Uterus (tissue), 4 donors: Measurements from ENCODE around the gene HOXB8. TPM values are rescaled to one million over a fixed set of nuclear protein-coding genes. Genes with fewer than 3 reads are reported as not detected.

ENCODE experiments used
- DNase-seq, 2 donors: peaks; one replicate each; pipeline ENCODE4 v3.0.0-alpha.2; 2019 to 2020
- H3K27ac ChIP-seq, 2 donors: fragments of 200-600 bp; sonication (generic); 1 replicate in 1 of 2; 2 replicates in 1 of 2; pipeline ENCODE4 v1.5.1; 2016 to 2018
- H3K27me3 ChIP-seq, 2 donors: fragments of 200-600 bp; sonication (generic); one replicate each; pipeline ENCODE4 v1.5.1; 2018 to 2019; ENCODE audit warnings: control low read depth in 1 of 2
- H3K36me3 ChIP-seq, 2 donors: fragments of 200-600 bp; sonication (generic); one replicate each; pipeline ENCODE4 v1.5.1; 2019; ENCODE audit warnings: control low read depth in 1 of 2
- H3K4me1 ChIP-seq, 2 donors: fragments of 200-600 bp; sonication (generic); one replicate each; pipeline ENCODE4 v1.5.1; 2018 to 2019; ENCODE audit warnings: control low read depth in 1 of 2
- H3K4me3 ChIP-seq, 2 donors: fragments of 200-600 bp; sonication (generic); 1 replicate in 1 of 2; 2 replicates in 1 of 2; pipeline ENCODE4 v1.5.1; 2018 to 2019; ENCODE audit warnings: mild to moderate bottlenecking in 1 of 2
- H3K9me3 ChIP-seq, 2 donors: fragments of 200-600 bp; sonication (generic); one replicate each; pipeline ENCODE4 v1.5.1; 2019; ENCODE audit warnings: control low read depth in 1 of 2
- CTCF ChIP-seq, 4 experiments: fragments of 200-600 bp in 2 of 4; fragments of 450-650 bp in 2 of 4; sonication (generic) in 2 of 4; IDR thresholded peaks; one replicate each; pipeline ENCODE4 v1.5.1; 2016 to 2019; ENCODE audit warnings: antibody characterized with exemption in 4 of 4, mild to moderate bottlenecking in 2 of 4, moderate library complexity in 1 of 4
- POLR2A ChIP-seq, 2 donors: fragments of 450-650 bp; IDR thresholded peaks; one replicate each; pipeline ENCODE4 v1.6.1; 2016; ENCODE audit warnings: antibody characterized with exemption in 2 of 2, mild to moderate bottlenecking in 1 of 2, moderate library complexity in 1 of 2
- intact Hi-C: fragments of 100-400 bp; cut with DNase I; formaldehyde crosslinking; loops from one replicate; pipeline ENCODE4 v1.15.1; 2023; ENCODE audit warnings: low total_unique reads
- total RNA-seq, 4 donors: library from RNA; depleted of rRNA in 3 of 4; stranded (reverse); fragments of >200 nt in 3 of 4; gene quantifications; one replicate each; pipeline versions ENCODE4 v1.1.0 to v1.2.4, GENCODE V29; 2014 to 2023
- donor health status: DM: yes; HTN: yes; CAD: no.

The HOXB8 gene
- total RNA-seq, 4 donors from 2014 or later, result 0.29 to 9.5 (median 1.9) TPM; not detected in 1

- H3K27ac ChIP-seq, result no peak overlapping the region
- no peak for TF ChIP-seq POLR2A (IDR thresholded peaks at IDR 0.05)
- no peak for TF ChIP-seq CTCF (IDR thresholded peaks at IDR 0.05)
- no peak for DNase-seq
- H3K9me3 ChIP-seq, result no peaks in the 10 kb centered on the region
- peaks cover 0 to 61% of the 10 kb centered on the region in 2 donors for H3K27me3 ChIP-seq
- no peak overlapping the region for H3K4me3 ChIP-seq
- H3K36me3 ChIP-seq, result no peaks in the 10 kb centered on the region
- intact Hi-C loops, result no loop called here
- peaks cover 0 to 6% of the 10 kb centered on the region in 2 donors for H3K4me1 ChIP-seq
Observed at GRCh38 chr17:48583708-48584222, 31.3 kb downstream of the HOXB8 start.

- H3K36me3 ChIP-seq, result no peaks in the 10 kb centered on the region
- peaks cover 0 to 6% of the 10 kb centered on the region in 2 donors for H3K4me1 ChIP-seq
- no peaks in the 10 kb centered on the region for H3K9me3 ChIP-seq
- TF ChIP-seq CTCF (IDR thresholded peaks at IDR 0.05), result no peak
- TF ChIP-seq POLR2A (IDR thresholded peaks at IDR 0.05), result no peak
- no peak for DNase-seq
- H3K4me3 ChIP-seq, result peak overlapping the region in 1 of 2 donors; percentile 37
- peaks cover 0 to 66% of the 10 kb centered on the region in 2 donors for H3K27me3 ChIP-seq
- intact Hi-C loops, result no loop called here
- peak overlapping the region; percentile 73 to 87 for H3K27ac ChIP-seq
Observed at GRCh38 chr17:48582750-48583069, 32.4 kb downstream of the HOXB8 start.

GRCh38 chr17:48579760-48580554, 35.1 kb downstream of the HOXB8 start:
- Histone ChIP-seq H3K36me3 (no peaks in the 10 kb centered on the region), H3K4me1 (peaks cover 0 to 7% of the 10 kb centered on the region in 2 donors), H3K27ac (peak overlapping the region; percentile 73 to 87), H3K4me3 (no peak overlapping the region), H3K27me3 (peaks cover 0 to 57% of the 10 kb centered on the region in 2 donors), H3K9me3 (no peaks in the 10 kb centered on the region)
- TF ChIP-seq CTCF (IDR thresholded peaks at IDR 0.05) (no peak), POLR2A (IDR thresholded peaks at IDR 0.05) (no peak)
- intact Hi-C loops, result no loop called here
- DNase-seq, result no peak

DNA sequence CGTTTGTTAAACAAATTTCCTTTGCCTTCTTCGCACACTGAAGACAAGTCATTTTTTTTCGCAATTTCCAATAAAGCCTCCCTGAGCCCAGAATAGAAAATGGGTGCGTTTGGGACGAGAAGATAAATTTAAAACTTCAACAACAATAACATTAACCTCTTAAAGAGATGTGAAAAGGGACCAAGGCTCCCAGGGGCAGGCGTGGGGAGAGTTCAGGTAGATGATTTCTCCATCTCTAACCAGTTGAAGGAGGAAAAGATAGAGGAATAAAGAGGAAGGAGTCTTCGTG, 35.7 kb downstream of the HOXB8 start:
- intact Hi-C loops, result no loop called here

More for the DNA sequence above, 35.7 kb downstream of the HOXB8 start:
- DNase-seq, result no peak
- H3K36me3 ChIP-seq, result no peaks in the 10 kb centered on the region
- peaks cover 0 to 4% of the 10 kb centered on the region in 2 donors for H3K4me1 ChIP-seq
- no peaks in the 10 kb centered on the region for H3K9me3 ChIP-seq
- peaks cover 0 to 55% of the 10 kb centered on the region in 2 donors for H3K27me3 ChIP-seq
- peak overlapping the region in 1 of 2 donors; percentile 87 for H3K27ac ChIP-seq
- H3K4me3 ChIP-seq, result no peak overlapping the region
- TF ChIP-seq POLR2A (IDR thresholded peaks at IDR 0.05) (no peak), CTCF (IDR thresholded peaks at IDR 0.05) (no peak)
